GM12878 (cell line): ENCODE results near the gene GCC2. TPM values are rescaled to one million over a fixed set of nuclear protein-coding genes. Genes with fewer than 3 reads are reported as not detected.

ENCODE experiments used
- ATAC-seq: fragments of 200-7000 bp; cut with Tn5 transposase; 3 replicates; pipeline ENCODE4 v1.9.1; 2020; ENCODE audit warnings: mild to moderate bottlenecking, moderate library complexity
- BruUV-seq: library from RNA; stranded (reverse); fragments of 400-500 nt; replicated peaks from 2 replicates; lab custom pipeline; 2021; lab: Mats Ljungman, UMichigan
- CTCF ChIA-PET: fragments of 300-600 bp; sonication (Branson Sonifier 250); formaldehyde crosslinking; extraction: SDS; loops from one replicate; lab custom pipeline; 2021; ENCODE audit warnings: inconsistent platforms; lab: Yijun Ruan, JAX
- POLR2A ChIA-PET: fragments of 350-600 bp; formaldehyde crosslinking; extraction: SDS; loops from one replicate; lab custom pipeline; 2021; ENCODE audit warnings: inconsistent platforms; lab: Charles Lee
- RAD21 ChIA-PET: fragments of 300-600 bp; sonication (Branson Sonifier 250); formaldehyde crosslinking; loops from one replicate; lab custom pipeline; 2023; ENCODE audit warnings: antibody characterized with exemption; ENCODE audit not compliant: unreplicated experiment; lab: Charles Lee
- SMC1A ChIA-PET: fragments of 300-600 bp; sonication (Branson Sonifier 250); formaldehyde crosslinking; loops from one replicate; lab custom pipeline; 2023; ENCODE audit not compliant: unreplicated experiment, uncharacterized antibody; lab: Charles Lee
- DNase-seq: peaks from one replicate; pipeline ENCODE4 v3.0.0-alpha.2; 2011; ENCODE audit warnings: low read depth, low spot score
- FAIRE-seq: peaks from 3 replicates; lab custom pipeline; 2011; peaks lifted over from hg19 to GRCh38; lab: Jason Lieb, UNC
- H2AFZ ChIP-seq: 2 replicates; pipeline ENCODE4 v1.6.0; 2011; ENCODE audit warnings: low read depth, low read length, control low read depth; ENCODE audit not compliant: control insufficient read depth
- H3K27ac ChIP-seq: 2 replicates; pipeline ENCODE4 v1.5.1; 2011; ENCODE audit warnings: control low read depth; ENCODE audit not compliant: control insufficient read depth, insufficient read depth
- H3K27me3 ChIP-seq, 2 experiments: replicated peaks in 1 of 2; 2 replicates each; pipeline versions ENCODE4 v1.6.0 to v1.6.1; 2011; ENCODE audit warnings: low read length in 1 of 2; ENCODE audit not compliant: control insufficient read depth in 2 of 2, insufficient read depth in 2 of 2
- H3K36me3 ChIP-seq, 2 experiments: 2 replicates each; pipeline ENCODE4 v1.5.1; 2011; ENCODE audit warnings: low read length in 1 of 2; ENCODE audit not compliant: control insufficient read depth in 2 of 2, insufficient read depth in 2 of 2
- H3K4me1 ChIP-seq: 2 replicates; pipeline ENCODE4 v1.6.1; 2011; ENCODE audit warnings: mild to moderate bottlenecking, low read length, moderate library complexity, mixed read lengths; ENCODE audit not compliant: control insufficient read depth, insufficient read depth
- H3K4me2 ChIP-seq: 2 replicates; pipeline ENCODE4 v1.6.0; 2011; ENCODE audit warnings: control low read depth; ENCODE audit not compliant: control insufficient read depth, insufficient read depth
- H3K4me3 ChIP-seq: fragments of 200-600 bp; sonication (generic); 2 replicates; pipeline ENCODE4 v1.5.1; 2016
- H3K79me2 ChIP-seq: 2 replicates; pipeline ENCODE4 v1.6.0; 2011; ENCODE audit warnings: low read length; ENCODE audit not compliant: control insufficient read depth, insufficient read depth
- H3K9ac ChIP-seq: 2 replicates; pipeline ENCODE4 v1.8.0; 2011; ENCODE audit warnings: low read length, control low read depth, mixed read lengths; ENCODE audit not compliant: control insufficient read depth, insufficient read depth
- H3K9me3 ChIP-seq: replicated peaks from 3 replicates; pipeline ENCODE4 v1.5.1; 2011; ENCODE audit warnings: mild to moderate bottlenecking, low read length; ENCODE audit not compliant: control insufficient read depth, insufficient read depth
- H4K20me1 ChIP-seq: 2 replicates; pipeline ENCODE4 v1.6.0; 2011; ENCODE audit not compliant: control insufficient read depth, insufficient read depth
- CBX5 ChIP-seq: sonication (generic); IDR thresholded peaks from 2 replicates; pipeline ENCODE4 v1.6.1; 2016; ENCODE audit warnings: low read depth, moderate library complexity, mild to moderate bottlenecking, inconsistent platforms
- GABPA ChIP-seq: IDR thresholded peaks from 2 replicates; pipeline ENCODE4 v1.6.1; 2014; ENCODE audit warnings: antibody characterized with exemption, low read depth, mild to moderate bottlenecking, inconsistent platforms
- MTA3 ChIP-seq: IDR thresholded peaks from 2 replicates; pipeline ENCODE4 v1.6.1; 2012; ENCODE audit warnings: low read length, inconsistent platforms, borderline replicate concordance
- STAT1 ChIP-seq: fragments of 450-650 bp; conservative IDR thresholded peaks from 2 replicates; pipeline ENCODE4 v1.6.1; 2014; ENCODE audit warnings: antibody characterized with exemption, mild to moderate bottlenecking
- ZBTB40 ChIP-seq: fragments of 450-650 bp; IDR thresholded peaks from 2 replicates; pipeline ENCODE4 v1.6.1; 2016; ENCODE audit warnings: mild to moderate bottlenecking, moderate library complexity, borderline replicate concordance
- ZNF217 ChIP-seq: fragments of 450-650 bp; IDR thresholded peaks from 2 replicates; pipeline ENCODE4 v1.6.1; 2017; ENCODE audit warnings: antibody characterized with exemption, mild to moderate bottlenecking
- WGBS: methylation state at CpG from one replicate; pipeline ENCODE4 v1.1.6; 2016; ENCODE audit warnings: low lambda C conversion rate; ENCODE audit not compliant: insufficient replicate concordance, insufficient coverage; ENCODE audit errors: missing lambda C conversion rate; 5-methylcytosine and 5-hydroxymethylcytosine counted together
- in situ Hi-C: fragments of 300-500 bp; cut with MboI; formaldehyde crosslinking; loops from 9 replicates; pipeline ENCODE4 v1.14.3; 2018; ENCODE audit warnings: mixed read lengths
- intact Hi-C: fragments of 100-400 bp; cut with micrococcal nuclease; formaldehyde crosslinking; loops from one replicate; pipeline ENCODE4 v1.14.2; 2022; ENCODE audit not compliant: unreplicated experiment
- polyA plus RNA-seq, 11 experiments: library from polyadenylated mRNA; depleted of rRNA in 4 of 11; unstranded in 6 of 11; stranded (reverse) in 5 of 11; fragments of >200 nt; fragmentation: Nextera tagmentation in 4 of 11; fragmentation: Illumina TruSeq in 1 of 11; extraction: Ambion mirVana in 4 of 11; extraction: Trizol in 1 of 11; gene quantifications; 1 replicate in 1 of 11; 2 replicates in 10 of 11; pipeline versions ENCODE4 v1.2.1 to v1.2.3, GENCODE V29; 2011 to 2016; ENCODE audit warnings: inconsistent platforms in 2 of 11, missing spikeins in 2 of 11, low read depth in 1 of 11
- total RNA-seq, 4 experiments: library from RNA; depleted of rRNA in 3 of 4; stranded (reverse); fragments of >200 nt in 3 of 4; fragmentation: Illumina TruSeq in 1 of 4; extraction: Trizol in 1 of 4; gene quantifications; 2 replicates each; pipeline versions ENCODE4 v1.2.1 to v1.2.3, GENCODE V29; 2013 to 2021
- TF ChIP-seq, protein P1 (sequence below): fragments of 450-650 bp; IDR thresholded peaks from 2 replicates; pipeline ENCODE4 v1.6.1; 2016; ENCODE audit warnings: mild to moderate bottlenecking

Gene GCC2
- total and polyA plus RNA-seq, 10 of the 15 experiments (the other 5 are each of a cell fraction or from before 2014, with no cell fraction given): 11.8 to 35.5 (median 25.4) TPM

DNA sequence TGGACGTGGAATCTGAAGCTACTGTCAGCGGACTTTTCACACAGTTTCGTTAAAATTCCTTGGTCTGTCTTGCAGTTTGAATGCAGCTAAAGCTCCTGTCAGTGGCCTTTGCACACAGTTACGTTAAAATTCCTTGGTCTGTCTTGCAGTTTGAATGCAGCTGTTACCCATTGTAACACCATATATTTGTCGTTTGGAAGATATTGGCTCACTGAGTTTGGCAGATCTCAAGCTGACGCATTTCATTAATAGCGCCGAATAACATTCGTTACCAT, 86.3 kb downstream of the GCC2 start:
- DNase-seq (no peak), ATAC-seq (no peak), FAIRE-seq (no peak)
- TF ChIP-seq ZNF217 (no peak), MTA3 (no peak), GABPA (no peak), STAT1 (no peak), CBX5 (no peak), ZBTB40 (0 out of 2 replicates have a peak, but pooled peaks have one; percentile 11)
- TF ChIP-seq, protein P1, sequence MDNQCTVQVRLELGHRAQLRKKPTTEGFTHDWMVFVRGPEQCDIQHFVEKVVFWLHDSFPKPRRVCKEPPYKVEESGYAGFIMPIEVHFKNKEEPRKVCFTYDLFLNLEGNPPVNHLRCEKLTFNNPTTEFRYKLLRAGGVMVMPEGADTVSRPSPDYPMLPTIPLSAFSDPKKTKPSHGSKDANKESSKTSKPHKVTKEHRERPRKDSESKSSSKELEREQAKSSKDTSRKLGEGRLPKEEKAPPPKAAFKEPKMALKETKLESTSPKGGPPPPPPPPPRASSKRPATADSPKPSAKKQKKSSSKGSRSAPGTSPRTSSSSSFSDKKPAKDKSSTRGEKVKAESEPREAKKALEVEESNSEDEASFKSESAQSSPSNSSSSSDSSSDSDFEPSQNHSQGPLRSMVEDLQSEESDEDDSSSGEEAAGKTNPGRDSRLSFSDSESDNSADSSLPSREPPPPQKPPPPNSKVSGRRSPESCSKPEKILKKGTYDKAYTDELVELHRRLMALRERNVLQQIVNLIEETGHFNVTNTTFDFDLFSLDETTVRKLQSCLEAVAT: peak; percentile 88
- intact Hi-C loops: loop anchor here (5.0 kb wide), 1 partner anchor 47 kb away; no protein-coding TSS in a partner anchor
- Histone ChIP-seq H3K4me1 (no peaks in the 10 kb centered on the region; the same call in 1 of the 2 replicates), H4K20me1 (no peaks in the 10 kb centered on the region), H2AFZ (peak overlapping the region; percentile 68), H3K27ac (peak overlapping the region; percentile 66), H3K9ac (peak overlapping the region; percentile 72), H3K27me3 (no peaks in the 10 kb centered on the region), H3K4me3 (peak overlapping the region; percentile 85), H3K9me3 (no peaks in the 10 kb centered on the region), H3K4me2 (peak overlapping the region; percentile 95), H3K79me2 (peaks cover 50% of the 10 kb centered on the region), H3K36me3 (no peaks in the 10 kb centered on the region)
- in situ Hi-C loops: no loop called here
- ChIA-PET RAD21 (interaction anchor here (0.6 to 7.4 kb wide), 11 partner anchors 15 to 182 kb away, joined by 3 to 129 read pairs (median 5); partner anchors contain the start of gene GCC2), CTCF (interaction anchor here (0.9 to 1.9 kb wide), 9 partner anchors 13 to 101 kb away, joined by 3 to 16 read pairs (median 5); no protein-coding TSS in a partner anchor), SMC1A (interaction anchor here (0.8 to 9.0 kb wide), 17 partner anchors 10 to 134 kb away, joined by 3 to 214 read pairs (median 4); partner anchors contain the start of gene GCC2), POLR2A (interaction anchor here (0.7 to 4.2 kb wide), 13 partner anchors 25 to 90 kb away, joined by 3 to 55 read pairs (median 4); partner anchors contain the start of gene GCC2)
- no TSS peak for BruUV-seq
- WGBS: 38% methylated on average over 9 of the region's 9 CpGs
